Measurements from ENCODE around the gene COX19. TPM values are rescaled to one million over a fixed set of nuclear protein-coding genes. Genes with fewer than 3 reads are reported as not detected.
A peak's percentile ranks its signal among the peaks of the same experiment; 100 is the strongest.

The COX19 gene
- total and polyA plus RNA-seq, 2 donors from 2014 or later: 4.8 to 14.7 TPM

- intact Hi-C loops (cut with DNase I): no loop called here
- Histone ChIP-seq H3K27ac (ENCODE audit: low read depth in 2 of 2, low read length in 2 of 2) (no peak overlapping the region), H3K4me1 (ENCODE audit: control insufficient read depth in 2 of 3, insufficient read depth in 2 of 3, low read depth in 1 of 3, low read length in 3 of 3) (peaks cover 0 to 16% (median 6%) of the 10 kb centered on the region in 3 donors), H3K27me3 (ENCODE audit: control insufficient read depth, insufficient read depth, low read length) (no peaks in the 10 kb centered on the region), H3K36me3 (ENCODE audit: control insufficient read depth in 2 of 3, insufficient read depth in 3 of 3, low read length in 3 of 3) (no peaks in the 10 kb centered on the region), H3K4me3 (ENCODE audit: low read length in 3 of 3) (no peak overlapping the region), H3K9ac (ENCODE audit: low read length in 3 of 3) (no peak overlapping the region), H3K9me3 (ENCODE audit: control insufficient read depth in 2 of 3, insufficient read depth in 1 of 3, low read length in 3 of 3) (no peaks in the 10 kb centered on the region)
- no peak for FAIRE-seq
- DNase-seq: peak in 2 of 5 donors; percentile 56 to 63
- TF ChIP-seq, protein P1, sequence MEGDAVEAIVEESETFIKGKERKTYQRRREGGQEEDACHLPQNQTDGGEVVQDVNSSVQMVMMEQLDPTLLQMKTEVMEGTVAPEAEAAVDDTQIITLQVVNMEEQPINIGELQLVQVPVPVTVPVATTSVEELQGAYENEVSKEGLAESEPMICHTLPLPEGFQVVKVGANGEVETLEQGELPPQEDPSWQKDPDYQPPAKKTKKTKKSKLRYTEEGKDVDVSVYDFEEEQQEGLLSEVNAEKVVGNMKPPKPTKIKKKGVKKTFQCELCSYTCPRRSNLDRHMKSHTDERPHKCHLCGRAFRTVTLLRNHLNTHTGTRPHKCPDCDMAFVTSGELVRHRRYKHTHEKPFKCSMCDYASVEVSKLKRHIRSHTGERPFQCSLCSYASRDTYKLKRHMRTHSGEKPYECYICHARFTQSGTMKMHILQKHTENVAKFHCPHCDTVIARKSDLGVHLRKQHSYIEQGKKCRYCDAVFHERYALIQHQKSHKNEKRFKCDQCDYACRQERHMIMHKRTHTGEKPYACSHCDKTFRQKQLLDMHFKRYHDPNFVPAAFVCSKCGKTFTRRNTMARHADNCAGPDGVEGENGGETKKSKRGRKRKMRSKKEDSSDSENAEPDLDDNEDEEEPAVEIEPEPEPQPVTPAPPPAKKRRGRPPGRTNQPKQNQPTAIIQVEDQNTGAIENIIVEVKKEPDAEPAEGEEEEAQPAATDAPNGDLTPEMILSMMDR (IDR thresholded peaks at IDR 0.05; ENCODE audit: borderline replicate concordance, extremely low read depth, insufficient read depth): no peak
Observed at GRCh38 chr7:979886-980571, 4.7 kb upstream of the COX19 start.

- Histone ChIP-seq H3K36me3 (ENCODE audit: control insufficient read depth in 2 of 3, insufficient read depth in 3 of 3, low read length in 3 of 3) (no peaks in the 10 kb centered on the region), H3K4me1 (ENCODE audit: control insufficient read depth in 2 of 3, insufficient read depth in 2 of 3, low read depth in 1 of 3, low read length in 3 of 3) (peaks cover 0 to 19% (median 6%) of the 10 kb centered on the region in 3 donors), H3K9ac (ENCODE audit: low read length in 3 of 3) (no peak overlapping the region), H3K4me3 (ENCODE audit: low read length in 3 of 3) (no peak overlapping the region), H3K27me3 (ENCODE audit: control insufficient read depth, insufficient read depth, low read length) (no peaks in the 10 kb centered on the region), H3K9me3 (ENCODE audit: control insufficient read depth in 2 of 3, insufficient read depth in 1 of 3, low read length in 3 of 3) (no peaks in the 10 kb centered on the region), H3K27ac (ENCODE audit: low read depth in 2 of 2, low read length in 2 of 2) (no peak overlapping the region)
- intact Hi-C loops (cut with DNase I): no loop called here
- DNase-seq: no peak
- TF ChIP-seq, protein P1 (IDR thresholded peaks at IDR 0.05; ENCODE audit: borderline replicate concordance, extremely low read depth, insufficient read depth): no peak
- no peak for FAIRE-seq
Observed at GRCh38 chr7:979151-979550, 3.8 kb upstream of the COX19 start.

- Histone ChIP-seq H3K4me3 (ENCODE audit: low read length in 3 of 3) (no peak overlapping the region), H3K27me3 (ENCODE audit: control insufficient read depth, insufficient read depth, low read length) (no peaks in the 10 kb centered on the region), H3K9ac (ENCODE audit: low read length in 3 of 3) (no peak overlapping the region), H3K4me1 (ENCODE audit: control insufficient read depth in 2 of 3, insufficient read depth in 2 of 3, low read depth in 1 of 3, low read length in 3 of 3) (peaks cover 0 to 19% (median 6%) of the 10 kb centered on the region in 3 donors), H3K36me3 (ENCODE audit: control insufficient read depth in 2 of 3, insufficient read depth in 3 of 3, low read length in 3 of 3) (no peaks in the 10 kb centered on the region), H3K27ac (ENCODE audit: low read depth in 2 of 2, low read length in 2 of 2) (peak overlapping the region in 1 of 2 donors; percentile 38), H3K9me3 (ENCODE audit: control insufficient read depth in 2 of 3, insufficient read depth in 1 of 3, low read length in 3 of 3) (no peaks in the 10 kb centered on the region)
- DNase-seq: peak in 2 of 5 donors; percentile 50 to 68
- TF ChIP-seq, protein P1 (IDR thresholded peaks at IDR 0.05; ENCODE audit: borderline replicate concordance, extremely low read depth, insufficient read depth): no peak
- intact Hi-C loops (cut with DNase I): no loop called here
- FAIRE-seq: no peak
Observed at GRCh38 chr7:978416-979091, 3.2 kb upstream of the COX19 start.

All from kidney (tissue), 14 donors.